Lower leg skin (tissue), 3 donors: Measurements from ENCODE around the gene ADNP.

ENCODE experiments used
- POLR2A ChIP-seq, 2 donors: fragments of 450-650 bp; IDR thresholded peaks; one replicate each; pipeline ENCODE4 v1.6.1; 2016 to 2017; ENCODE audit warnings: antibody characterized with exemption in 2 of 2, mild to moderate bottlenecking in 1 of 2, moderate library complexity in 1 of 2
- TF ChIP-seq, protein P1 (sequence below), 3 donors: fragments of 450-650 bp; IDR thresholded peaks; one replicate each; pipeline ENCODE4 v1.5.1; 2016; ENCODE audit warnings: antibody characterized with exemption in 3 of 3, mild to moderate bottlenecking in 3 of 3, moderate library complexity in 2 of 3

DNA sequence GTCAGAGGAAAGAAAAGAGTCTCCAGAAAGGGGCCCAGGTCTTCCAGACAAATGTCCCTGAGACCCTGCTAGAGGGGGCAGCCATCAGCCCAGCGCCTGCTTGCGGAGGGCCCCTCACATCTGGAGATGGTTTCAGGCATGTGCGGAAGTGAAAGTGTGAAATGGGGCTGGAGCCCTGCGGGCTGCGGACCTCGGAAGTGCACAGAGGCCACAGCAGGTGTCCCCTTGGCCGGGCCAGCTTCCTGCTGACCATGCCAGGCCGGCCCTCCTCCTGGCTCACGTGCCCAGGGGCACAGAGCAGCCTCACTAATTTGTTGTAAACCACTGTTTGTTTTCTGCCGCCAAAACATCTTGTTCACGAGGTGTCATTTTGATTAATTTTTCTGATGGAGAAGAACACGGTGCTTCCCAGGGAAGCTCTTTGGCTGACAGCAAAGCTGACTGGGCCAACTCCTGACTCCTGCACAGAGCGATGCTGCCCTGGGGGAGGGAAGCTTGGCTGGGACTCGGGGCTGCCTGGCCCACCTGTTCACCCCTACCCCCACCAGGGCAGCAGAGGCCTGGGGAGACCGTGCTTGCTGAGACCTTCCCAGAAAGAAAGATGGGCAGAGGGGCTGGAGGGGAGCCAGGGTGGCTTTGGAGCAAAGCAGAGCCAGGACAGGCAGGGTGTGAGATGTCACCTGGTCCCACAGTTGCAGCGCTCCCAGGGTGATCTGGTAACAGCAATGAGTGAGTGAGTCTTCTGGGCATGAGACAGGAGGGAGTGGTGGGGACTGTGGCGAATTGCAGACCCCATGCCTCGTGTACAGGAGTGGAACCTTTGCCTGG is 82.2 kb downstream of the ADNP start:
- TF ChIP-seq, protein P1, sequence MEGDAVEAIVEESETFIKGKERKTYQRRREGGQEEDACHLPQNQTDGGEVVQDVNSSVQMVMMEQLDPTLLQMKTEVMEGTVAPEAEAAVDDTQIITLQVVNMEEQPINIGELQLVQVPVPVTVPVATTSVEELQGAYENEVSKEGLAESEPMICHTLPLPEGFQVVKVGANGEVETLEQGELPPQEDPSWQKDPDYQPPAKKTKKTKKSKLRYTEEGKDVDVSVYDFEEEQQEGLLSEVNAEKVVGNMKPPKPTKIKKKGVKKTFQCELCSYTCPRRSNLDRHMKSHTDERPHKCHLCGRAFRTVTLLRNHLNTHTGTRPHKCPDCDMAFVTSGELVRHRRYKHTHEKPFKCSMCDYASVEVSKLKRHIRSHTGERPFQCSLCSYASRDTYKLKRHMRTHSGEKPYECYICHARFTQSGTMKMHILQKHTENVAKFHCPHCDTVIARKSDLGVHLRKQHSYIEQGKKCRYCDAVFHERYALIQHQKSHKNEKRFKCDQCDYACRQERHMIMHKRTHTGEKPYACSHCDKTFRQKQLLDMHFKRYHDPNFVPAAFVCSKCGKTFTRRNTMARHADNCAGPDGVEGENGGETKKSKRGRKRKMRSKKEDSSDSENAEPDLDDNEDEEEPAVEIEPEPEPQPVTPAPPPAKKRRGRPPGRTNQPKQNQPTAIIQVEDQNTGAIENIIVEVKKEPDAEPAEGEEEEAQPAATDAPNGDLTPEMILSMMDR (IDR thresholded peaks at IDR 0.05), result no peak
- TF ChIP-seq POLR2A (IDR thresholded peaks at IDR 0.05), result no peak
